GM12892 (cell line): ENCODE measurements around the gene ZNF724.

Experiments
- POLR2A ChIP-seq: IDR thresholded peaks from 2 replicates; pipeline ENCODE4 v1.6.1; 2011; ENCODE audit warnings: low read depth, low read length, control low read depth
- POLR2AphosphoS5 ChIP-seq: IDR thresholded peaks from 2 replicates; pipeline ENCODE4 v1.6.1; 2011; ENCODE audit warnings: low read depth, low read length, control low read depth
- TAF1 ChIP-seq: IDR thresholded peaks from 2 replicates; pipeline ENCODE4 v1.6.1; 2011; ENCODE audit warnings: low read depth, mild to moderate bottlenecking, control low read depth, low read length, borderline replicate concordance

GRCh38 chr19:23287620-23288019, 37.4 kb upstream of the ZNF724 start:
- TF ChIP-seq POLR2A (no peak), POLR2AphosphoS5 (no peak), TAF1 (no peak)
